HepG2 (cell line): ENCODE data around the gene MEGF6.

ENCODE experiments used
- CTCF ChIP-seq: sonication (generic); formaldehyde crosslinking; IDR thresholded peaks from 2 replicates; pipeline ENCODE4 v1.5.0; 2020; ENCODE audit warnings: mild to moderate bottlenecking, missing genetic modification reagents, moderate library complexity
- HNF4A ChIP-seq: sonication (generic); formaldehyde crosslinking; IDR thresholded peaks from 2 replicates; pipeline ENCODE4 v1.4.0; 2020; ENCODE audit warnings: missing genetic modification reagents
- NFE2L1 ChIP-seq: sonication (generic); formaldehyde crosslinking; IDR thresholded peaks from 2 replicates; pipeline ENCODE4 v1.4.0; 2020; ENCODE audit warnings: missing genetic modification reagents, mild to moderate bottlenecking, borderline replicate concordance
- TF ChIP-seq, protein P1 (sequence below): sonication (generic); formaldehyde crosslinking; conservative IDR thresholded peaks from 2 replicates; pipeline ENCODE4 v1.4.0; 2020; ENCODE audit warnings: missing genetic modification reagents

GRCh38 chr1:3657578-3658230, 46.4 kb upstream of the MEGF6 start:
- TF ChIP-seq CTCF (CRISPR knock-in tag) (no peak), NFE2L1 (CRISPR knock-in tag) (no peak), HNF4A (CRISPR knock-in tag) (no peak)
- TF ChIP-seq, protein P1, sequence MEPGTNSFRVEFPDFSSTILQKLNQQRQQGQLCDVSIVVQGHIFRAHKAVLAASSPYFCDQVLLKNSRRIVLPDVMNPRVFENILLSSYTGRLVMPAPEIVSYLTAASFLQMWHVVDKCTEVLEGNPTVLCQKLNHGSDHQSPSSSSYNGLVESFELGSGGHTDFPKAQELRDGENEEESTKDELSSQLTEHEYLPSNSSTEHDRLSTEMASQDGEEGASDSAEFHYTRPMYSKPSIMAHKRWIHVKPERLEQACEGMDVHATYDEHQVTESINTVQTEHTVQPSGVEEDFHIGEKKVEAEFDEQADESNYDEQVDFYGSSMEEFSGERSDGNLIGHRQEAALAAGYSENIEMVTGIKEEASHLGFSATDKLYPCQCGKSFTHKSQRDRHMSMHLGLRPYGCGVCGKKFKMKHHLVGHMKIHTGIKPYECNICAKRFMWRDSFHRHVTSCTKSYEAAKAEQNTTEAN = no peak
